Stimulated activated memory B cell treated with anti-CD40 and anti-IgM and Interleukin-4, amounts not matched to agents 10 μg/mL and 1 μg/mL and 100 μg/mL, for 72 hours (primary cell): ENCODE measurements around the gene CD22.

Experiments
- ATAC-seq: fragments of 150-1000 bp; cut with Tn5 transposase; 2 replicates; pipeline ENCODE4 v1.10.0; 2021
- H3K27ac Mint-ChIP-seq: one replicate; pipeline ENCODE4 v1.8.0; 2022; ENCODE audit warnings: mild to moderate bottlenecking, mixed read lengths
- H3K27me3 Mint-ChIP-seq: one replicate; pipeline ENCODE4 v1.8.0; 2022; ENCODE audit warnings: mixed read lengths
- H3K36me3 Mint-ChIP-seq: one replicate; pipeline ENCODE4 v1.8.0; 2022; ENCODE audit warnings: mixed read lengths
- H3K4me1 Mint-ChIP-seq: one replicate; pipeline ENCODE4 v1.8.0; 2022; ENCODE audit warnings: mixed read lengths
- H3K4me3 Mint-ChIP-seq: one replicate; pipeline ENCODE4 v1.8.0; 2022; ENCODE audit warnings: mild to moderate bottlenecking, moderate library complexity, mixed read lengths
- H3K9me3 Mint-ChIP-seq: one replicate; pipeline ENCODE4 v1.8.0; 2022; ENCODE audit warnings: mixed read lengths

The CD22 gene

DNA sequence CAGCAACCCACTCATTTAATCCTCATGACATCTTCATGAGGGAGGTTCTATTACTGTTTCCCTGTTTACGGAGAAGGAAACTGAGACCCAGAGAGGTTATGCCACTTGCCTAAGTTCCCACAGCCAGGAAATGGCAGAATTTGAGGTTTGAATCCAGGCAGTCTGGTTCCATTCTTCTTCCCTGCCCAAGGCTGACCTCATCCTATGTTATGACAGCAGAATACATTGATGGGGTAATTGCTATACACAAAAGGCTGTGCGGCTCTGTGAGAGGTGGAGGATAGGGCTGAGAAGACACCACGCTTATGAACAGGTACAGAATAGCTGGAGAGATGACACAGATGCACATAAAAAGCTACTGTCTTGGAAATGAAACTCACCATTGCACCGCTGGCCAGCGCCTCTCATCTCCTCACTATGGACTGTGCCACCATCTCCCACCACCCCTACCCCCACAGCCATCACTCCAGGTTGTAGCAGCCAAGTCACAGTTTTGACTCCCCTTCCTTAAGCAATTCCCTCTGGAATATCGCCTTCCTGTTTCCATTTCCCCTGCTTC, 25.6 kb upstream of the CD22 start:
- no peak overlapping the region for H3K27ac Mint-ChIP-seq
- H3K4me3 Mint-ChIP-seq, result no peak overlapping the region
- H3K27me3 Mint-ChIP-seq, result no peaks in the 10 kb centered on the region
- ATAC-seq, result no peak
- H3K36me3 Mint-ChIP-seq, result no peaks in the 10 kb centered on the region
- H3K9me3 Mint-ChIP-seq, result no peaks in the 10 kb centered on the region
- peaks cover 27% of the 10 kb centered on the region for H3K4me1 Mint-ChIP-seq

DNA sequence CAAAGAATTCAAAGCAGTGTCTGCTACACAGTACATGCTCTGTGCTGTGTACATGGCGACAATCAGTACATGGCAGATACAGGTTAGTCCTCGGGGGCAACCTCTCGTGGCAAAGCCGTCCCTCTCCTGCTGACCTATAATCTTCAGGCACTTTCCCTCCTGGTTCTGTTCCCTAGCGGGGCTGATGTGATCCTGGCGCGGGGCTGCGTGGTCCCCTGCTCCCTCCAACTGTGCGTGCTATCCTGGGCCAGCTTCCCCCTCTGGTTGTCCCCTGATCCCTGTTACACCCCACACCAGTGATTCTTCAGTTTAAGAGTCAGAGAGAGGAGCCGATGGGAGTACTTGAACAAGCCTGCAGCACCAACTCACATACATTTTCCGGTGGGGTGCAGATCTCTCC, 25.0 kb upstream of the CD22 start:
- H3K36me3 Mint-ChIP-seq, result no peaks in the 10 kb centered on the region
- no peaks in the 10 kb centered on the region for H3K27me3 Mint-ChIP-seq
- no peaks in the 10 kb centered on the region for H3K9me3 Mint-ChIP-seq
- no peak for ATAC-seq
- H3K4me1 Mint-ChIP-seq, result peaks cover 33% of the 10 kb centered on the region
- no peak overlapping the region for H3K27ac Mint-ChIP-seq
- H3K4me3 Mint-ChIP-seq, result no peak overlapping the region

DNA sequence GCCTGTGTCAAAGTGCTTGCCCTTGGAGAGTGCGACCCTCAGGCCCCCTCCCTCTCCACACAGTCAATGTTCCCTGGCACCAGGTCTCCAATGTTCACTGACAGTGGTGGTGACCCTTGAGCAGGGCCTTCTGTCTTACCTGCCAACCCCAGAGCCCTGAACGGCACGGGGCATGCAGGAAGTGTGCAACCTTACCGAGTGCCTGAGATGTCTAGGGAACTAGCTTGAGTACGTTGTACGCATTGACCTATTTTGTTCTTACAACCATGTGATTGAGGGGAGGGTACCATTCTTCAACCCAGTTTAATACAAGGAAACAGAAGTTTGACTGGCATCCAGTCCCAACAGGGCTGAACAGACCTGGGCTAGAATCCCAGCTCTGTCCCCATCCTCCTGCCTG, 23.8 kb upstream of the CD22 start:
- Mint-ChIP-seq H3K27ac (no peak overlapping the region), H3K4me1 (peaks cover 41% of the 10 kb centered on the region)

DNA sequence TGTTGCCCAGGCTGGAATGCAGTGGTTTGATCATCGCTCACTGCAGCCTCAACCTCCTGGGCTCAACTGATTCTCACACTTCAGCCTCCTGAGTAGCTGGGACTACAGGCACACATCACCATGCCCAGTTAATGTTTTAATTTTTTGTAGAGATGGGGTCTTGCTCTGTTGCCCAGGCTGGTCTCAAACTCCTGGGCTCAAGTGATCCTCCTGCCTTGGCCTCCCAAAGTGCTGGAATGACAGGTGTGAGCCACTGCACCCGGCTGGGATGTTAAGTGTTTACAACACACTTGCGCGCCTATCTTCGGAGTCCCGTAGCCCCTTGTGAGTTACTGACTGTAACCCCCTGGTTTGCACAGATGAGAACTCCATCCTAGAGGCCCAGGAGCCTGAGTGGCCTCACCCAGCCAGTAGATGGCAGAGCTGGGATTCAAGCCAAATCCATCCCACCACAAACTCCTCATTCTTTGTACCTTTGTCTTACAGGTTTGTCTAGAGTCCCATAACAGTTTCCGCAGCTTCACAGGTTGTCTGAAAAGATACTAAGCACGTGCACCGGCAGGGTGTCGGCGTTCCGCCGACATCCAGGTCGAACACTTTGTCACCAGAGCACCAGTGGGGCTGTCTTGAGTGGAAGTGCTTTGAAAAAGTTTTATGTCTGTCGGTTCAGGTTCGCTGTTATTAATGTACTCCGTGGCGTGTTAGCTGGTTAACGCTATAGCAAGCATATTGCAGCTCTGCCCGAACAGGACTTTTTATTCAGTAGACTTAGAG, 22.3 kb upstream of the CD22 start:
- no peaks in the 10 kb centered on the region for H3K27me3 Mint-ChIP-seq
- ATAC-seq, result no peak
- H3K27ac Mint-ChIP-seq, result no peak overlapping the region

More for the DNA sequence above, 23.8 kb upstream of the CD22 start:
- Mint-ChIP-seq H3K9me3 (no peaks in the 10 kb centered on the region), H3K4me3 (no peak overlapping the region), H3K27me3 (no peaks in the 10 kb centered on the region), H3K36me3 (no peaks in the 10 kb centered on the region)
- no peak for ATAC-seq

DNA sequence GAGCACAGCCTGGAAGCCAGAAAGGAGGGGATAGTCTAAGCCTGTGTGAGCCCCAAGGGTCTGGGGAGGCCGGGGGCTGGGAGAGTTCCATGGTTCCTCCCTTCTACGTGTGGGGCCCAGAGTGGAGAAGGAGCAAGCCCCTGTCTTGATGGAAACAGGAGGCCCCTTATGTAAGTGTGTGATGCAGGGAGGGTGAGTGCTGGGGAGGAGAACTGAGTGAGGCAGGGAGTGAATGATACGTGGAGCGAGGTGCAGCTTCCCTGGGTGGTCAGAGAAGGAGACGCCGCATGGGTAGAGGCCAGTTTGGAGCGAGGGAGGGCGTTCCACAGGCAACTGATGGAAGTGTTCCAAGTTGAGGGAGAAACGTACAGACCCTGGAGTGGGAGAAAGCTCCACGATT, 21.1 kb upstream of the CD22 start:
- no peaks in the 10 kb centered on the region for H3K27me3 Mint-ChIP-seq
- H3K36me3 Mint-ChIP-seq, result no peaks in the 10 kb centered on the region
- H3K4me3 Mint-ChIP-seq, result no peak overlapping the region
- no peak overlapping the region for H3K27ac Mint-ChIP-seq
- no peak for ATAC-seq
- peaks cover 48% of the 10 kb centered on the region for H3K4me1 Mint-ChIP-seq
- no peaks in the 10 kb centered on the region for H3K9me3 Mint-ChIP-seq

More for the DNA sequence above, 22.3 kb upstream of the CD22 start:
- H3K4me3 Mint-ChIP-seq, result no peak overlapping the region
- H3K36me3 Mint-ChIP-seq, result no peaks in the 10 kb centered on the region
- peaks cover 45% of the 10 kb centered on the region for H3K4me1 Mint-ChIP-seq
- no peaks in the 10 kb centered on the region for H3K9me3 Mint-ChIP-seq

DNA sequence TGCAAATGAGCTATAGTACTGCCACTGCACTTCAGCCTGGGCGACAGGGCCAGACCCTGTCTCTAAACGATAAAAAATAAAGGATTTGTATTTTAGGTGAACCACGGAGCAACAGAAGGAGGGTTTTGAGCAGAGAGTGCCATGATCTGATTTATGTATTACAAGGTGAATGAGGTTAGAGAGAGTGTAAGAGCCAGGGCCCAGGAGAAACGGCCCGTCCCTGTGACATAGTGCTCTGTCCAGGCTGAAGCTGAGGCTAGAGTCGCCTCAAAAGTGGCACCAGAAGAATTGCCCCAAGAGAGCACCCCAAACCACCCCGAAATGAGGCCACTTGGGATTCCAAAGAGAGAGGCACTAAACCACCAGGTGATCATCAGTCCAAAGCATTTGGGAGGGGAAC, 20.1 kb upstream of the CD22 start:
- Mint-ChIP-seq H3K27me3 (no peaks in the 10 kb centered on the region), H3K36me3 (no peaks in the 10 kb centered on the region), H3K9me3 (no peaks in the 10 kb centered on the region), H3K27ac (peak overlapping the region; percentile 14), H3K4me3 (no peak overlapping the region), H3K4me1 (peaks cover 53% of the 10 kb centered on the region)
- ATAC-seq, result no peak

DNA sequence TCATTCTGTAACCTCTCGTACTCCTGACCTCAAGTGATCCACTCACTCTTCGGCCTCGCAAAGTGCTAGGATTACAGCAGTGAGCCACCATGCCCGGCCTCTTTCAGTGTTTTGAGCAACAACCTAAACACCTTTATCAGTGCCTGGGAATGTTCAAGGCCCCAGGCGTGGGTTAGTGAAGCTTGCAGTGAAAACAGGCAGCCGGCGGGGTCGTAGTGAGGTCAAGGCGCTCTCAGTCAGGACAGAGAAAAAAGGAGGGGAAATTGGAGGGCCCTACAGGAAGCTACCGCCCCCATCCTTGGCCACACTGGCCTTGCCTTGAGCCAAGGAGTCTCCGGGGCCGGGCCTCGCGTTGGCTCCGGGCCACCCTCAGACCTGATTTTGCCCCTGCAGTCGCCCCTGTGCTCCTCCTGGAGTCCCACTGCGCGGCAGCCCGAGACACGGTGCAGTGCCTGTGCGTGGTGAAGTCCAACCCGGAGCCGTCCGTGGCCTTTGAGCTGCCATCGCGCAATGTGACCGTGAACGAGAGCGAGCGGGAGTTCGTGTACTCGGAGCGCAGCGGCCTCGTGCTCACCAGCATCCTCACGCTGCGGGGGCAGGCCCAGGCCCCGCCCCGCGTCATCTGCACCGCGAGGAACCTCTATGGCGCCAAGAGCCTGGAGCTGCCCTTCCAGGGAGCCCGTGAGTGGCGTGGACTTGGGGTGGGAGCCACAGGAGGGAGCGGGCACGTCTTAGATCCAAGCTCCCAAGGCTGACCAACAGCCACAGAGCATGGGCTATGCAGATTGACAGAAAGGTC, 19.3 kb upstream of the CD22 start:
- peak overlapping the region; percentile 14 for H3K27ac Mint-ChIP-seq
- H3K4me1 Mint-ChIP-seq, result peaks cover 57% of the 10 kb centered on the region
- H3K4me3 Mint-ChIP-seq, result no peak overlapping the region
- ATAC-seq, result no peak
- H3K36me3 Mint-ChIP-seq, result no peaks in the 10 kb centered on the region
- no peaks in the 10 kb centered on the region for H3K9me3 Mint-ChIP-seq
- no peaks in the 10 kb centered on the region for H3K27me3 Mint-ChIP-seq

DNA sequence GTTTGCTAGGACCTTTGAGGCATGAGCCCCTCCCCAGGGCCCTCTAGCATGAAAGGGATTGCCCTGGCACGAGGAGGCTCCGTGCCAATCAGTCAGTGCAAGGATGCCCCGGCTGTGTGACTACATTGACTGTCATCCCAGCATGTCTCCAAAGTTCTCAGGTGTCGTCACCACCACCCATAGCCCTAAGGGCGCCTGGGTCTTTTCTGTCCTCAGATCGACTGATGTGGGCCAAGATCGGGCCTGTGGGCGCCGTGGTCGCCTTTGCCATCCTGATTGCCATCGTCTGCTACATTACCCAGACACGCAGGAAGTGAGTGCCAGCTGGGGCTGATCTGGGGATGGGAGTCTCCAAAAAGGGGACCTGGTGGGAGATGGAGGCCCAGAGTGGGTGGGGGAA, 18.7 kb upstream of the CD22 start:
- Mint-ChIP-seq H3K9me3 (no peaks in the 10 kb centered on the region), H3K27ac (peak overlapping the region; percentile 53), H3K27me3 (no peaks in the 10 kb centered on the region), H3K36me3 (no peaks in the 10 kb centered on the region), H3K4me3 (no peak overlapping the region), H3K4me1 (peaks cover 59% of the 10 kb centered on the region)
- ATAC-seq, result no peak

DNA sequence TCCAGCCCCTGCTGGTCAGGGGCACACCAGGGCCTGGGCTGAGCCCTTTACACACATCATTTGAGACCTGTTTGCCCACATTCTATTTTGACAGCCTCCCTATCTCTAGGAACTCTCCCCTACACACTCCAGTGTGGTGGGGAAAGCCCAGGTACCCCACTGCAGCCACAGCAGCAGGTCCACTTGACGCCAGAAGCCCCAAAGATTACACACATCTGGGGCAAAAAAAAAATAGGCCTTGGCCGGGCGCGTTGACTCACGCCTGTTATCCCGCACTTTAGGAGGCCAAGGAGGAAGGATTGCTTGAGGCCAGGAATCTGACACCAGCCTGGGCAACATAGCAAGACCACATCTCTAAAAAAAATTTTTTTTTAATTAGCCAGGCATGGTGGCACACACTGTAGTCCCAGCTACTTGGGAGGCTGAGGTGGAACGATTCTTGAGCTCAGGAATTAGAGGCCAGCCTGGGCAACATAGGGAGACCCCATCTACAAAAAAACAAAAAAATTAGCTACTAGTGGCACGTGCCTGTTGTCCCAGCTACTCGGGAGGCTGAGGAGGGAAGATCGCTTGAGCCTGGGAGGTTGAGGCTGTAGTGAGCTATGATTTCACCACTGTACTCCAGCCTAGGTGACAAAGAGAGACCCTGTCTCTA, 18.0 kb upstream of the CD22 start:
- ATAC-seq, result no peak
- peak overlapping the region; percentile 53 for H3K27ac Mint-ChIP-seq
- H3K4me1 Mint-ChIP-seq, result peaks cover 64% of the 10 kb centered on the region
- H3K36me3 Mint-ChIP-seq, result no peaks in the 10 kb centered on the region
- no peak overlapping the region for H3K4me3 Mint-ChIP-seq
- H3K9me3 Mint-ChIP-seq, result no peaks in the 10 kb centered on the region
- H3K27me3 Mint-ChIP-seq, result no peaks in the 10 kb centered on the region

DNA sequence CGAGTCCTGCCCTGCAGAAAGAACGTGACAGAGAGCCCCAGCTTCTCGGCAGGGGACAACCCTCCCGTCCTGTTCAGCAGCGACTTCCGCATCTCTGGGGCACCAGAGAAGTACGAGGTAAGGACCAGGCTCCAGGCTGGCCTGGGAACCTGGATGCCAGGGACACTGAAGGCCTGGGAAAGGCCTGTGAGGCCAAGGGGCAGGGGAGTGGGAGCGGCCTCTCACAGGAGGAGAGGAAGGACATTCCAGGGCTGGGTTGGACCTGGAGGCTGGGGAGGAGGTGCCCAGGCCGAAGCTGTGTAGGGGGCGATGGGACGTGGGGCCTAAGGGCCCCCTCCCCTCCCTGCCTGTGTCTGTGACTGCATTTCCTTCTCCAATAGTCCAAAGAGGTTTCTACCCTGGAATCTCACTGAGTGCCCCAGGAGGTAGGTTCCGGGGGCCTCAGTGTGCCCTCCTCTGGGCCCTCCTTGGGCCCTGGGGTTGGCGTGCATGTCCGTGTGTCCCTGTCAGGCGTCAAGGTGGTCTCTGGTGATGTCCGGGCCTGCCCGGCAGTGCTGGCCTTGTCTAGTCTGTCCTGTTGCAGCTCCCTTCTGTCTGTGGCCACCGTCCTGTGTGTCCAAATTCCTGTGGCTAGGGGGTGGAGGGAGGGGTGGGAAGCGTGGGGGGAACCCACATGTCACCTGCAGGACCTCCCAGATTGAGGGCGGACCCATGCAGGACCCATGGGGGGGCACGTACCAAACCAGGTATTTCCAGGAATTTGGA, 16.9 kb upstream of the CD22 start:
- no peak for ATAC-seq
- Mint-ChIP-seq H3K27me3 (no peaks in the 10 kb centered on the region), H3K4me1 (peaks cover 67% of the 10 kb centered on the region), H3K4me3 (no peak overlapping the region), H3K9me3 (no peaks in the 10 kb centered on the region), H3K27ac (peak overlapping the region; percentile 65), H3K36me3 (no peaks in the 10 kb centered on the region)

DNA sequence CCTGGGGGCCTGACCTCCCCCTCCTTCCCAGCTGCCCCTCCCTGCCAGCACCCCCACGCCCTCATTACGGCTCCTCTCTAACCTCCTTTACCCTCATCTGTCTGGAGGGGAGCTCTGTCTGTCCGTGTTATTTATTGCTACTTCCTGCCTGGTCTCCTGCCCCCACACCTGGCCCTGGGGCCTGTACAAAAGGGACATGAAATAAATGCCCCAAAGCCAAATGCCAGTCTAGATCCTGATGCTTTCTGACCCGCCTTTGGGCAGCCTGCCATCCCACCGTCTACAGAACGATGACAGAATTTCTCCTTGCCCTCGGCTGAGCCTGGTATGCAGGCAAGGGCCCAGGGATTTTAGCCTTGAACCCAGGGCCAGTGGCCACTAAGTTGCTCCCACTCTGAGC, 15.4 kb upstream of the CD22 start:
- peak overlapping the region; percentile 65 for H3K27ac Mint-ChIP-seq
- no peaks in the 10 kb centered on the region for H3K36me3 Mint-ChIP-seq
- no peak for ATAC-seq
- H3K4me1 Mint-ChIP-seq, result peaks cover 69% of the 10 kb centered on the region
- H3K9me3 Mint-ChIP-seq, result no peaks in the 10 kb centered on the region
- no peak overlapping the region for H3K4me3 Mint-ChIP-seq
- no peaks in the 10 kb centered on the region for H3K27me3 Mint-ChIP-seq

DNA sequence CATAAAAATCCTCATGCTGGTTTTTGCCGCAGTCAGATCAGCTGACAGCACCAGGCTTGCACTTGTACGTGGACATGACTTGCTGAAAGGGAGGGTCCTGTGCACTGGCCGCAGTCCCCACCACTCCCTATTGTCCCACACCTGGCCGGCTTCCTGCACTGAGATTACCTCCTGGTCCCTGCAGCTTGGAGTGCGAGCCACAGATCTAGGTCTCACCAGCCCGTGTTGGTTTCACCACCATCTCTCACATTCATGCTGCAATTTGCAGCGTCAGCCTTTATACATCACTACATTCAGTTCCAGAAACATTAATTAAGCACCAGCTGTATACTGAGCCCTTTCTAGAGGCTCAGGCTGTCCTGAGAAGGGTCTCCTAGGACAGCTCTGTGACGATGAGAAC, 15.0 kb upstream of the CD22 start:
- Mint-ChIP-seq H3K27me3 (no peaks in the 10 kb centered on the region), H3K9me3 (no peaks in the 10 kb centered on the region), H3K4me1 (peaks cover 69% of the 10 kb centered on the region), H3K27ac (peak overlapping the region; percentile 65), H3K36me3 (no peaks in the 10 kb centered on the region), H3K4me3 (no peak overlapping the region)
- ATAC-seq, result no peak

DNA sequence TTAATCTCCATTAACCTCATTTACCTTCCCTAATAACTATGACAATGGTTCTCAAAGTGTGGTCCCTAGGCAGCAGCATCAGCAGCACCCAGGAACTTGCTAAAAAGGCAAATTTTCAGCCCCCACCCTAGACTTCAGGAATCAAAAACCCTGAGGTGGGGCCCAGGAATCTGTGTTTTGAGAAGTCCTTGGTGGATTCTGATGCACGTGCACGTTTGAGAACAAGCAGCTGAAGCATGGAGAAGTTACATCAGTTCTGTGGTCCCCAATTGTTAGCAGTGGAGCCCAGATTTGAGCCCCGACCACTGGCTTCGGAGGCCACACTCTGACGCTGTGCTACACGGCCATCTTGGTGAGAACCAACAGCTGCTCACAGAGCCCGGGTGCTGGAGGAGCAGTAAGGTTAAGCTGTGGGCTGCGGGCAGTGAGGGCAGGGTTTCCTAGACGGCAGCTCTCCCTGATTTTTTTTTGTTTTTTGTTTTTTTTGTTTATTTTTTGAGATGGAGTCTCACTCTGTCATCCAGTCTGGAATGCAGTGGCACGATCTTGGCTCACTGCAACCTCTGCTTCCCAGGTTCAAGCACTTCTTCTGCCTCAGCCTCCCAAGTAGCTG, 14.0 kb upstream of the CD22 start:
- H3K27me3 Mint-ChIP-seq, result no peaks in the 10 kb centered on the region
- peaks cover 70% of the 10 kb centered on the region for H3K4me1 Mint-ChIP-seq
- H3K4me3 Mint-ChIP-seq, result no peak overlapping the region

DNA sequence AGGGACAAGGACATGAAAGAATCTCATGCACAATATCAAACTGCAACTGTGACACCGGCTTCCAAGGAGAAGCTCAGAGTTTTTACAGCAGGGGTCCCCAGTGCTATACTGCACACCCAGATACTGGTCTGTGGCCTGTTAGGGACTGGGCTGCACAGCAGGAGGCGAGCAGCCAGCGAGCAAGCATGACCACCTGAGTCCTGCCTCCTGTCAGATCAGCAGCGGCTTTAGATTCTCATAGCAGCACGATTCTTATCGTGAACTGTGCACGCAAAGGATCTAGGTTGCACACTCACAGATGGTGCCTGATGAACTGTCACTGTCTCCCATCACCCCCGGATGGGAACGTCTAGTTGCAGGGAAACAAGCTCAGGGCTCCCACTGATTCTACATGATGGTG, 13.1 kb upstream of the CD22 start:
- H3K4me3 Mint-ChIP-seq, result no peak overlapping the region
- peak overlapping the region; percentile 78 for H3K27ac Mint-ChIP-seq
- peaks cover 74% of the 10 kb centered on the region for H3K4me1 Mint-ChIP-seq
- H3K36me3 Mint-ChIP-seq, result no peaks in the 10 kb centered on the region
- no peaks in the 10 kb centered on the region for H3K9me3 Mint-ChIP-seq
- ATAC-seq, result no peak
- H3K27me3 Mint-ChIP-seq, result no peaks in the 10 kb centered on the region

More for the DNA sequence above, 14.0 kb upstream of the CD22 start:
- H3K36me3 Mint-ChIP-seq, result no peaks in the 10 kb centered on the region
- H3K9me3 Mint-ChIP-seq, result no peaks in the 10 kb centered on the region
- no peak overlapping the region for H3K27ac Mint-ChIP-seq
- ATAC-seq, result no peak
